Activated CD8-positive, alpha-beta memory T cell treated with anti-CD3 and anti-CD28 coated beads for 24 hours (primary cell): ENCODE data around the gene MGAT5B.

Experiments
- DNase-seq: peaks from one replicate; pipeline ENCODE4 v3.0.0-alpha.2; 2020

The MGAT5B gene

GRCh38 chr17:76881408-76881807 lies 13.2 kb downstream of the MGAT5B start:
- DNase-seq = no peak

DNA sequence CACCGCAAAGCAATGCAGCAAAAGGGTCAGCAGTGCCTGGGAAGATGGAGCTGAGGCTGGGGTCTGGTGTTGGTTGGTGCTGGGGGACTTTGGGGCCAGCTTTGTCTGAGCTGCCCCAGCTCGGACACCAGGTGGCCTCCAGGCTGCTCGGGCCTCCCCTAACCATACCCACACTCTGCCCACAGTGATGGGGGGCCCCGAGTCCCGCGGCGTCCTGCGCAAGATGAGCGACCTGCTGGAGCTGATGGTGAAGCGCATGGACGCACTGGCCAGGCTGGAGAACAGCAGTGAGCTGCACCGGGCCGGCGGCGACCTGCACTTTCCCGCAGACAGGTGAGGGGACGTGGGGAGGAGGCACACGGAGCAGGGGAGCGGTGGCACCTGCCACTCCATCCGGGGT lies 13.8 kb downstream of the MGAT5B start:
- DNase-seq = no peak

- DNase-seq = no peak
Observed at GRCh38 chr17:76883744-76884525, 15.7 kb downstream of the MGAT5B start.

GRCh38 chr17:76884995-76885893 lies 17.0 kb downstream of the MGAT5B start:
- DNase-seq = no peak

GRCh38 chr17:76885894-76886290 lies 17.7 kb downstream of the MGAT5B start:
- DNase-seq = no peak

- no peak for DNase-seq
Observed at GRCh38 chr17:76886395-76886794, 18.2 kb downstream of the MGAT5B start.

GRCh38 chr17:76887802-76888201 lies 19.6 kb downstream of the MGAT5B start:
- no peak for DNase-seq

DNA sequence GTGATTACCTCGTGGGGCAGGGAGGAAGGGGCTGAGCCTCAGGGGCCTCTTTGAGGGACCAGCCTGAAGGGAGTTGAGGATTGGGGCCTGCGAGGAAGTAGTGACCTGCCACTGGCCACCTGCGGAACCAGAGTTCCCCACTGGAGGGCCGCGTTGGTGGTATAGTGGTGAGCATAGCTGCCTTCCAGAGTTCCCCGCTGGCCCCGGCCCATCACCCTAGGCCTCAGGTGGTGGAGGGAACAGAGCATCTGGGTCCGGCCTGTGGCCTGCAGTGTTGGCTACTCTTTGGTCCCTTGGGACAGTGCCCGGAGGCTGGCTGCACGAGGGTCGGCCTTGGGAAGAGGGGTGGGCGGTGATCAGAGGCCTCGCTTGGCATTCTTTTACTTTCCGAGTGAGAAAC lies 20.5 kb downstream of the MGAT5B start:
- DNase-seq = no peak

DNA sequence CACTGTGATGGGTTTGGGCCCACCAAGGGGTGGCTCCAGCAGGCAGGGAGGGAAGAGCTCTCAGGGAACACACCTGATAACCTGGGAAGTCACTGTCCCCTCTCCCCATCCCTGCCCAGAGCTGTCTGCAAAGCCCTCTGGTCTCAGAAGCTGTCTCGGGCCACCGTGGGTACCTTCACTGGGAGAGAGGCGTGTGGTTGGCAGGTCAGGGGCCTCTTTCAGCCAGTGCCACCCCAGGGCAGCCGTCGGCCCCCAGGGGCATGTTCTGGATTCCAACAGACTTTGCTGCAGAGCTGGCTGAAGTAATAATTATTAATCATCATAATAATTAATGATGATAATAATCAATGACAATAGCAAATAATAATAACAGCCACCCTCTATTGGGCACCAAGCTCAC lies 21.1 kb downstream of the MGAT5B start:
- no peak for DNase-seq

- DNase-seq = no peak
Observed at GRCh38 chr17:76892329-76892728, 24.1 kb downstream of the MGAT5B start.

GRCh38 chr17:76893623-76894334 lies 25.6 kb downstream of the MGAT5B start:
- DNase-seq = no peak

GRCh38 chr17:76894842-76895241 lies 26.6 kb downstream of the MGAT5B start:
- DNase-seq = no peak

DNA sequence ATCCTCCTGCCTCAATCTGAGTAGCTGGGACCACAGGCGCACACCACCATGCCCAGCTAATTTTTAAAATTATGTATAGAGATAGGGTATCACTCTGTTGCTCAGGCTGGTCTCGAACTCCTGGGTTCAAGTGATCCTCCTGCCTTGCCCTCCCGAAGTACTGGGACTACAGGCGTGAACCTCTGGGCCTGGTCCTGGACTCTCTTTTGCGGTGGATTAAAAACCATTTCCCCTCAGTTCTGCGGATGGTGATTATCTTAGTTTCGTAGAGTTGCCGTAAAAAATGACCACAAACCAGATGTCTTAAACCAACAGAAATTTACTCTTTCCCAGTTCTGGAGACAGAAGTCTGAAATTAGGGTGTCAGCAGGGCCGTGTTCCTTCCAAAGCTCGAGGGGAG lies 28.8 kb downstream of the MGAT5B start:
- DNase-seq = no peak

DNA sequence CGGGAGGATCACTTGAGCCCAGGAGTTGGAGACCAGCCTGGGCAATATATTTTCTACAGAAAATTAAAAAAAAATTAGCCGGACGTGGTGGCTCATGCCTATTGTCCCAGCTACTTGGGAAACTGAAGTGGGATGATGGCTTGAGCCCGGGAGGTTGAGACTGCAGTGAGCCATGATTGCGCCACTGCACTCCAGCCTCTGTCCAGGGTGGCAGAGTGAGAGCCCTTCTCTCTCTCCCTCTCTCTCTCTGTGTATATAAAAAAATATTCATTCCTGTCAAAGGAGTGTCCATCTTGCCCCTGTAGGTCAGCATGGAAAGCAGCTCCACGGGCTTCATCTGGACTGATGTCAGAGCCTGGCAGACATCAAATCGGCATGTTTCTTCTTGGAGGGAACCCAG lies 31.2 kb downstream of the MGAT5B start:
- DNase-seq = no peak

DNA sequence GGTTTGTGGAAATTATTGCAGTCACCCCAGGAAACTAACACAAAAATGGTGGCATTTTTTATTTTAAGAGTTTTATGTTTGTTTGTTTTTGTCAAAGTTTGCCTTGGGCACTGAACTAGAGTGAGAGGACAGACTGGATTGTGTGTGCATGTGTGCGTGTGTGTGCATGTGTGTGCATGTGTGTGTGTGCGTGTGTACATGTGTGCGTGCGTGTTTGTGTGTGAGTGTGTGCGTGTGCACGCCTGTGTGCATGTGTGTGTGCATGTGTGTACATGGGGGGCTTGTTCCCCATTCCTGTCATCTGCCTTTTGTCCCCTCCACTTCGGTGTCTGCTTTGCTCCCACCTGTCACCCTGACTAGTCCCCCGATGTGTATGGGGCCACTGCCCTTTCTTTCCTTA lies 32.5 kb downstream of the MGAT5B start:
- no peak for DNase-seq

- no peak for DNase-seq
Observed at GRCh38 chr17:76901542-76902197, 33.5 kb downstream of the MGAT5B start.

GRCh38 chr17:76902476-76902875 lies 34.3 kb downstream of the MGAT5B start:
- DNase-seq = no peak

DNA sequence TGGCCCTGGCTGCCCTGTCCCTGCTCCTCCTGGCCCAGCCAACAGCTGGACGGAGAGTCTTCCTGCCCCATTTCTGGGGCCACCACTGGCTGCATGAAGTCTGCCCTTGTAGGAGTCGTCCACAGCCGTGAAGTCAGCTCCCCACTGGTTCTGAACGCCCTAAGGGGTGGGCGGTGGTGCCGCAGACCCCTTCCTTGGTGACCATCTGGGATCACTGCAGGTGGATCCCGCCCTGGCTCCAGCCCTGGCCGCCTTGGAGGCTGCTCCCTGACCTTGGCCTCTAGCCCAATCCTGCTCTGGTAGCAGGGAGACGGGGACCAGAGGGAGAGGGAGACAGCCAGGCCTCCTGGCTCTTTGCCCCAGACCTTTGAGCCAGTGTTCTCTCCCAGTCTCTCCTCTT lies 35.4 kb downstream of the MGAT5B start:
- no peak for DNase-seq

DNA sequence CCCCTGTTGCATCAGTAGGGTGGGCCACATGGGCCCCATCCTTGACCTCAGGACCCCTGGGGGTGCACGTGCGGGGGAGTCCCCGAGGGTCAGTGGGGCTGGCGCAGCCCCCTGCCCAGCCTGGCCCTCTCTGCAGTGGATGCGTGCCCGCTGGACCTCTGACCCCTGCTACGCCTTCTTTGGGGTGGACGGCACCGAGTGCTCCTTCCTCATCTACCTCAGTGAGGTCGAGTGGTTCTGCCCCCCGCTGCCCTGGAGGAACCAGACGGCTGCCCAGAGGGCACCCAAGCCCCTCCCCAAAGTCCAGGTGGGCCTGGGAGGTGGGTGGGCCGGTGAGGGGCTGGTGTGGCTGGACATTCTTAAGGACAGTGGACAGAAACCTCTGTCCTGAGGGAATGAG lies 35.9 kb downstream of the MGAT5B start:
- no peak for DNase-seq

- no peak for DNase-seq
Observed at GRCh38 chr17:76905036-76905435, 36.8 kb downstream of the MGAT5B start.

GRCh38 chr17:76905836-76906235 lies 37.6 kb downstream of the MGAT5B start:
- no peak for DNase-seq

DNA sequence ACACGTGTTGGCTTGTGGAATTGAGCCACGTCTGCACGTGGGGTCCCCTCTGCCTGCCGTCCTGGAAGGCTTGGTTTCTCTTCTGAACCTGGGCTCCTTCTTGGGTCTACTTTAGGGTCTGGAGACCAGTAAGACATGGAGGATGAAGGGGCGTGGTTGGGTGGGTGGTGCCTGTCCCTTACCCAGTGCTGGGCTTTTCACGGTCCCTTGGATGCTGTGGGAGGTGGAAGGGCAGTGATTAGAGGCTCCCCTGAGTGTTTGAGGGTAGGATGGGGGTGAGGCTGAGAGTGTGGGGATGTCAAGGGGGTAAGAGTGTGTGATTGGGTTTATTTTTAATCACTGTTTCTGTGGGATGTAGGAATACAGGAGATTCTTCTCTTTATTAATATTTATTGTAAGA lies 38.3 kb downstream of the MGAT5B start:
- DNase-seq = no peak

DNA sequence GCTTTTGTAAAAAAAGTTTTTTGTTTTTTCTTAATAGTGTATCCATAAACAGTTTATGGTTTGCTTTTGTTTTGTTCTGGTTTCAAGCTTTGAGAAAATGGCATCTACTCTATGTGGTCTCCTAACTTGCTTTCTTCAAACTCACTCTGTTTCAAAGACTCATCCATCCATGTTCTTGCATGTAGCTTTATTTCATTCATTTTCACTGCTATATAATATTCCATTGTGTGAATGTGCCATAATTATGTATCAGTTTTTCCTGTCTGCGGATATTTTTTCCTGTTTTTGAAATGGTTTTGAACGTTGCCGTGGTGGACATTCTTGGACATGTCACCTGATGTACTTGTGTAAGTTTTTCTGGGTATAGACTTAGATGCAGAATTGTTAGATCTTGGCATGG lies 39.1 kb downstream of the MGAT5B start:
- DNase-seq = no peak
